CD4-positive, alpha-beta T cell (primary cell): ENCODE results near the gene MRPS16. TPM values are rescaled to one million over a fixed set of nuclear protein-coding genes. Genes with fewer than 3 reads are reported as not detected.

ENCODE experiments used
- ATAC-seq: fragments of 200-7000 bp; cut with Tn5 transposase; one replicate; pipeline ENCODE4 v1.10.0; 2022; ENCODE audit warnings: mild to moderate bottlenecking; ENCODE audit not compliant: poor library complexity
- CTCF ChIA-PET: fragments of 350-600 bp; sonication (Branson Sonifier 250); formaldehyde crosslinking; loops from one replicate; lab custom pipeline; 2021; ENCODE audit warnings: antibody characterized with exemption, inconsistent platforms; lab: Charles Lee
- POLR2A ChIA-PET: fragments of 350-600 bp; sonication (Branson Sonifier 250); formaldehyde crosslinking; loops from one replicate; lab custom pipeline; 2021; ENCODE audit warnings: antibody characterized with exemption, inconsistent platforms; lab: Charles Lee
- DNase-seq, 14 experiments: peaks; one replicate each; pipeline ENCODE4 v3.0.0-alpha.2; 2013 to 2020; ENCODE audit warnings: mixed read lengths in 2 of 14
- H3K27ac ChIP-seq, 2 donors: one replicate each; pipeline versions ENCODE4 v1.5.1 to v1.7.0; 2013; ENCODE audit warnings: low read length in 2 of 2, low read depth in 1 of 2, mild to moderate bottlenecking in 1 of 2
- H3K27me3 ChIP-seq, 2 experiments: 1 replicate in 1 of 2; 2 replicates in 1 of 2; pipeline versions ENCODE4 v1.6.1 to v1.7.0; 2013; ENCODE audit warnings: low read length in 2 of 2, control low read depth in 1 of 2, mild to moderate bottlenecking in 1 of 2, moderate library complexity in 1 of 2; ENCODE audit not compliant: insufficient read depth in 2 of 2, control insufficient read depth in 1 of 2
- H3K36me3 ChIP-seq: one replicate; pipeline ENCODE4 v1.6.1; 2013; ENCODE audit warnings: low read length, control low read depth; ENCODE audit not compliant: insufficient read depth
- H3K4me1 ChIP-seq: one replicate; pipeline ENCODE4 v1.6.1; 2013; ENCODE audit warnings: low read length, control low read depth; ENCODE audit not compliant: insufficient read depth
- H3K4me3 ChIP-seq: one replicate; pipeline ENCODE4 v1.5.1; 2013; ENCODE audit warnings: mild to moderate bottlenecking, low read length, moderate library complexity
- H3K9me3 ChIP-seq, 2 experiments: 1 replicate in 1 of 2; 2 replicates in 1 of 2; pipeline versions ENCODE4 v1.6.1 to v1.7.0; 2013; ENCODE audit warnings: low read length in 2 of 2, mild to moderate bottlenecking in 2 of 2, control low read depth in 1 of 2, moderate library complexity in 1 of 2; ENCODE audit not compliant: control insufficient read depth in 1 of 2, insufficient read depth in 1 of 2
- H3K27ac Mint-ChIP-seq: one replicate; pipeline ENCODE4 v1.8.0; 2020; ENCODE audit warnings: mixed read lengths
- H3K27me3 Mint-ChIP-seq: one replicate; pipeline ENCODE4 v1.8.0; 2021; ENCODE audit warnings: mixed read lengths
- H3K36me3 Mint-ChIP-seq: one replicate; pipeline ENCODE4 v1.8.0; 2021; ENCODE audit warnings: low read depth, mixed read lengths
- H3K4me1 Mint-ChIP-seq: one replicate; pipeline ENCODE4 v1.8.0; 2021; ENCODE audit warnings: low read depth, mixed read lengths
- H3K4me3 Mint-ChIP-seq: one replicate; pipeline ENCODE4 v1.8.0; 2020; ENCODE audit warnings: mild to moderate bottlenecking, mixed read lengths
- H3K9me3 Mint-ChIP-seq: one replicate; pipeline ENCODE4 v1.8.0; 2020; ENCODE audit warnings: mixed read lengths
- intact Hi-C, 2 experiments: fragments of 100-400 bp; cut with DNase I in 1 of 2; cut with micrococcal nuclease in 1 of 2; formaldehyde crosslinking; loops; one replicate each; pipeline versions ENCODE4 v1.15.1 to v1.9.0; 2023 to 2025; cut with DNase I, micrococcal nuclease
- total RNA-seq, 174 experiments: library from RNA in 2 of 174; stranded (reverse) in 2 of 174; gene quantifications; one replicate each; pipeline ENCODE4 v1.2.3 and lab custom pipeline; 2021 to 2026
- TF ChIP-seq, protein P1 (sequence below): fragments of 200-600 bp; IDR thresholded peaks from one replicate; pipeline ENCODE4 v1.8.0; 2022; ENCODE audit warnings: antibody characterized with exemption, mild to moderate bottlenecking

Gene MRPS16
- total RNA-seq, 2 experiments from 2014 or later: 28.3 to 31.9 TPM

DNA sequence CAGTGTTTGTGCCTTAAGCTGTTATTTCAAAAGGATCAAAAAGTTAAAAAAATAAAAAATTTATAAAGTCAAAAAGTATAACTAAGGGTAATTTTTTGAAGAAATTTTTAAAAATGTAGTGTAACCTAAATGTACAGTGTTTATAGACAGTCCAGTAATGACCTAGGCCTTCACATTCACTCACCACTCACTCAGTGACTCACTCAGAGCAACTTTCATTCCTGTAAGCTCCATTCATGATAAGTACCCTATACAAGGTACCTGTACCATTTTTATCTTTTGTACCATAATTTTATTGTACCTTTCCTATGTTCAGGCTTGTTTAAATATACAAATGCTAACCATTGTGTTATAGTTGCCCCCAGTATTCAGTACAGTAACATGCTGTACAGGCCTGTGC is 26.9 kb downstream of the MRPS16 start:
- Histone ChIP-seq H3K9me3 (no peaks in the 10 kb centered on the region), H3K4me3 (no peak overlapping the region), H3K27ac (no peak overlapping the region), H3K4me1 (no peaks in the 10 kb centered on the region), H3K27me3 (no peaks in the 10 kb centered on the region), H3K36me3 (peaks cover 8% of the 10 kb centered on the region)
- intact Hi-C loops: no loop called here
- H3K36me3 Mint-ChIP-seq: peaks cover 20% of the 10 kb centered on the region
- ATAC-seq (no peak), DNase-seq (no peak)
- TF ChIP-seq, protein P1, sequence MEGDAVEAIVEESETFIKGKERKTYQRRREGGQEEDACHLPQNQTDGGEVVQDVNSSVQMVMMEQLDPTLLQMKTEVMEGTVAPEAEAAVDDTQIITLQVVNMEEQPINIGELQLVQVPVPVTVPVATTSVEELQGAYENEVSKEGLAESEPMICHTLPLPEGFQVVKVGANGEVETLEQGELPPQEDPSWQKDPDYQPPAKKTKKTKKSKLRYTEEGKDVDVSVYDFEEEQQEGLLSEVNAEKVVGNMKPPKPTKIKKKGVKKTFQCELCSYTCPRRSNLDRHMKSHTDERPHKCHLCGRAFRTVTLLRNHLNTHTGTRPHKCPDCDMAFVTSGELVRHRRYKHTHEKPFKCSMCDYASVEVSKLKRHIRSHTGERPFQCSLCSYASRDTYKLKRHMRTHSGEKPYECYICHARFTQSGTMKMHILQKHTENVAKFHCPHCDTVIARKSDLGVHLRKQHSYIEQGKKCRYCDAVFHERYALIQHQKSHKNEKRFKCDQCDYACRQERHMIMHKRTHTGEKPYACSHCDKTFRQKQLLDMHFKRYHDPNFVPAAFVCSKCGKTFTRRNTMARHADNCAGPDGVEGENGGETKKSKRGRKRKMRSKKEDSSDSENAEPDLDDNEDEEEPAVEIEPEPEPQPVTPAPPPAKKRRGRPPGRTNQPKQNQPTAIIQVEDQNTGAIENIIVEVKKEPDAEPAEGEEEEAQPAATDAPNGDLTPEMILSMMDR: no peak
- ChIA-PET POLR2A (no interaction called here), CTCF (no interaction called here)
- H3K27ac Mint-ChIP-seq: no peak overlapping the region
- no peaks in the 10 kb centered on the region for H3K4me1 Mint-ChIP-seq
- no peak overlapping the region for H3K4me3 Mint-ChIP-seq
- H3K27me3 Mint-ChIP-seq: no peaks in the 10 kb centered on the region
- H3K9me3 Mint-ChIP-seq: no peaks in the 10 kb centered on the region

DNA sequence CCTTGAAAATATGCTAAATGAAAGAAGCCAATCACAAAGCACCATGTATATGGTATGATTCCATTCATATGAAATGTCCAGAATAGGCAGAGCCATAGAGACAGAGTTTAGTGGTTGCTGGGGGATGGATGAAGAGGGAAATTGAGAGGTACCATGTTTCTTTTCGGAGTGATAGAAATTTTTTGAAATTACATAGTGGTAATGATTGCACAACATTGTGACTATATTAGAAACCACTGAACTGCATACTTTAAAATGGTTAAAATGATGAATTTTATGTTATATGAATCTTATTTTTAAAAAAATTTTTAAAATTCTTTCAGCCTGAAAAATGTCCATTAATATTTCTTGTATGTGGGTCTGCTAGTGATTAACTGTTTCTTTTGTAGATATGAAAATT is 31.5 kb downstream of the MRPS16 start:
- TF ChIP-seq, protein P1: no peak
- Mint-ChIP-seq H3K27me3 (no peaks in the 10 kb centered on the region), H3K27ac (no peak overlapping the region), H3K4me3 (no peak overlapping the region), H3K36me3 (peaks cover 44% of the 10 kb centered on the region), H3K4me1 (no peaks in the 10 kb centered on the region), H3K9me3 (no peaks in the 10 kb centered on the region)
- Histone ChIP-seq H3K9me3 (no peaks in the 10 kb centered on the region), H3K4me1 (no peaks in the 10 kb centered on the region), H3K36me3 (peaks cover 20% of the 10 kb centered on the region), H3K27ac (no peak overlapping the region), H3K4me3 (no peak overlapping the region), H3K27me3 (no peaks in the 10 kb centered on the region)
- ChIA-PET POLR2A (no interaction called here), CTCF (no interaction called here)
- DNase-seq (no peak), ATAC-seq (no peak)
- intact Hi-C loops: no loop called here

DNA sequence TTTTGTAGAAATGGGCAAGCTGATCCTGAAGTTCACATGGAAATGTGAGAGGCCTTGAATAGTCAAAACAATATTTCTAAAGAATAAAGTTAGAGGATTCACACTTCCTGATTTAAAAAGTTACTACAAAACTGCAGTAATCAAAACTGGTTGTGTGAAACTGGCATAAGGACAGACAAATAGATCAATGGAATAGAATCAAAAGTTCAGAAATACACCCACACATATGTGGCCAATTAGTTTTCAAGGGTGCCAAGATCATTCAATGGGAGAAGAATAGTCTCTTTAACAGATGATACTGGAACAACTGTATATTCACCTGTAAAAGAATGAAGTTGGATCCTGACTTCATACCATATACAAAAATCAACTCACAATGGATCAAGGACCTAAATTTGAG is 33.1 kb downstream of the MRPS16 start:
- ChIA-PET POLR2A (no interaction called here), CTCF (no interaction called here)
- Histone ChIP-seq H3K36me3 (peaks cover 21% of the 10 kb centered on the region), H3K27ac (no peak overlapping the region), H3K27me3 (no peaks in the 10 kb centered on the region), H3K4me3 (no peak overlapping the region), H3K9me3 (no peaks in the 10 kb centered on the region), H3K4me1 (no peaks in the 10 kb centered on the region)
- Mint-ChIP-seq H3K9me3 (no peaks in the 10 kb centered on the region), H3K27ac (no peak overlapping the region), H3K4me3 (no peak overlapping the region), H3K36me3 (peaks cover 56% of the 10 kb centered on the region), H3K27me3 (no peaks in the 10 kb centered on the region), H3K4me1 (no peaks in the 10 kb centered on the region)
- ATAC-seq (no peak), DNase-seq (no peak)
- intact Hi-C loops: no loop called here
- TF ChIP-seq, protein P1: no peak
